SK-N-DZ (cell line): ENCODE results near the gene GMIP. TPM values are rescaled to one million over a fixed set of nuclear protein-coding genes. Genes with fewer than 3 reads are reported as not detected.
"Not testable (repeated sequence)": the region's sequence is repeated elsewhere in the genome, so short reads cannot be mapped to it uniquely, and the experiment has no call there.

Experiments used
- DNase-seq: peaks from one replicate; pipeline ENCODE4 v3.0.0-alpha.2; 2015; ENCODE audit warnings: low spot score
- polyA plus RNA-seq, 2 experiments: library from polyadenylated mRNA; depleted of rRNA; stranded (reverse); fragments of >200 nt; gene quantifications; 2 replicates each; pipeline ENCODE4 v1.2.3, GENCODE V29; 2014

The GMIP gene, protein sequence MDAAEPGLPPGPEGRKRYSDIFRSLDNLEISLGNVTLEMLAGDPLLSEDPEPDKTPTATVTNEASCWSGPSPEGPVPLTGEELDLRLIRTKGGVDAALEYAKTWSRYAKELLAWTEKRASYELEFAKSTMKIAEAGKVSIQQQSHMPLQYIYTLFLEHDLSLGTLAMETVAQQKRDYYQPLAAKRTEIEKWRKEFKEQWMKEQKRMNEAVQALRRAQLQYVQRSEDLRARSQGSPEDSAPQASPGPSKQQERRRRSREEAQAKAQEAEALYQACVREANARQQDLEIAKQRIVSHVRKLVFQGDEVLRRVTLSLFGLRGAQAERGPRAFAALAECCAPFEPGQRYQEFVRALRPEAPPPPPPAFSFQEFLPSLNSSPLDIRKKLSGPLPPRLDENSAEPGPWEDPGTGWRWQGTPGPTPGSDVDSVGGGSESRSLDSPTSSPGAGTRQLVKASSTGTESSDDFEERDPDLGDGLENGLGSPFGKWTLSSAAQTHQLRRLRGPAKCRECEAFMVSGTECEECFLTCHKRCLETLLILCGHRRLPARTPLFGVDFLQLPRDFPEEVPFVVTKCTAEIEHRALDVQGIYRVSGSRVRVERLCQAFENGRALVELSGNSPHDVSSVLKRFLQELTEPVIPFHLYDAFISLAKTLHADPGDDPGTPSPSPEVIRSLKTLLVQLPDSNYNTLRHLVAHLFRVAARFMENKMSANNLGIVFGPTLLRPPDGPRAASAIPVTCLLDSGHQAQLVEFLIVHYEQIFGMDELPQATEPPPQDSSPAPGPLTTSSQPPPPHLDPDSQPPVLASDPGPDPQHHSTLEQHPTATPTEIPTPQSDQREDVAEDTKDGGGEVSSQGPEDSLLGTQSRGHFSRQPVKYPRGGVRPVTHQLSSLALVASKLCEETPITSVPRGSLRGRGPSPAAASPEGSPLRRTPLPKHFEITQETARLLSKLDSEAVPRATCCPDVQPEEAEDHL
- polyA plus RNA-seq (2014; cell fraction: cytosol; rRNA removed), result 4.3 and 4.4 TPM in 2 replicates
- polyA plus RNA-seq (2014; cell fraction: nucleus; rRNA removed), result 6.4 and 16.1 TPM in 2 replicates

DNA sequence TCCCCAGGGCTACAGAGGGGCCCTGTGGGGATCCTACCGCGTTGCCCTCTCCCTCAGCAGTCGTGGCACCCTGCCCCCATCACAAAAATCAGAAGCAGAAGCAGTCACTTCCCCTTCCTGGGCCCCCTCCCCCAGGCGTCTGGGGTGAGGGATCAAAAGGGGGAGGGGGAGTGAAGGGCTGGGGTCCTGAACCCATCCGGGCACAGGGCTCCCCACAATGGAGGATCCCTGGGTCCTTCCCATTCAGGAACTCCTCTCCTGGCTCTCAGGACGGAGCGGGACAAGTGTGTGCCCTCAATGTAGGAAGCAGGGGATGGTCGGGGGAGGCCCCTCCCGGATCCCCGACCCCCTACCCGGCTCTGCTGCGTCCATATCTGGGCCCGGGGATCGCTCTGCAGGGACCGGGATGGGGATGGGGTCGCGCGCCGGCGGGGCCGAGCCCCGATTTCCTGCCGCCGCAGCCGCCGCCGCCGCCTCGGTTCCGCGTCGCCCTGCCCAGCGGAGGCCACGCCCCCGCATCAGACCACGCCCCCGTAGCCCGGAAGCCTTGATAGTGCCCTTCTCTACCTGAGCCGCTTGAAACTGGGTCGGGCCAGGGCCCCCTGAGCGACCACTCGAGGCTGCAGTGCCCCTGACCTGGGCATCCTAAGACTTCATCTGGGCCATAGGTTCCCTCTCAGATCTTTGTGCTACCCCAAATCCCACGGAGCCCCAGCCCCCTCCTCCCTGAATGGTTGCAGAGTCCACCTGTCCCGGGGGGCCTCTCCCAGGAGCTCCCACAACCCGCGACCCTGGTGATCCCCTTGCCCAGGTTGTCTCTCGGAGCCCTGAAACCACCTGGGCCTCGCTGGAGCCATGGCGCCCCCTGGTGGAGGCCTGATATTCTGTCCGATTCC is at the start of gene GMIP:
GMIP (minus strand) TSS at position 500 of the 896 bp plus-strand sequence; CDS start at position 372, 128 bp downstream.
- DNase-seq, result peak; percentile 60

DNA sequence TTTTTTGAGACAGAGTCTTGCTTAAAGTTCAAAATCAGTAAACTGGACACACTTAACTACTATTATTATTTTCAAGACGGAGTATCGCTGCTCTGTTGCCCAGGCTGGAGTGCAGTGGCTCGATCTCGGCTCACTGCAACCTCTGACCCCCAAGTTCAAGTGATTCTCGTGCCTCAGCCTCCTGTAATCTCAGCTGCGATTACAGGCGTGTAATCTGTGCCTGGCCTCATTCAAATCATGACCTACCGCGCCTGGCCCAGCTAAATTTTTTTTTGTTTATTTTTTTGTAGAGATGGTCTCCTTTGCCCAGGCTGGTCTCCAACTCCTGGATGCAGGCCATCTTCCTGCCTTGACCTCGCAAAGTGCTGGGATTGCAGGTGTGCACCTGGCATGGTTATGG is 48.2 kb upstream of the GMIP start:
- no peak for DNase-seq

DNA sequence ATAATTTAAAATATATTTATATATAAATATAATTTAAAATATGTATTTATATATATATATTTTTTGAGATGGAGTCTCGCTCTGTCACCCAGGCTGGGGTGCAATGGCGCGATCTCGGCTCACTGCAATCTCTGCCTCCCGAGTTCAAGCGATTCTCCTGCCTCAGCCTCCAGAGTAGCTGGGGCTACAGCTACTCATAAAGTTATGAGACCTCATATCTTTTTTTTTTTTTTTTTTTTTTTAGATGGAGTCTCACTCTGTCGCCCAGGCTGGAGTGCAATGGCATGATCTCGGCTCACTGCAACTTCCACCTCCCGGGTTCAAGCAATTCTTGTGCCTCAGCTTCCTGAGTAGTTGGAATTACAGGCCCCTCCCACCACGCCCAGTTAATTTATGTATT is 45.6 kb upstream of the GMIP start:
- not testable (repeated sequence) for DNase-seq

DNA sequence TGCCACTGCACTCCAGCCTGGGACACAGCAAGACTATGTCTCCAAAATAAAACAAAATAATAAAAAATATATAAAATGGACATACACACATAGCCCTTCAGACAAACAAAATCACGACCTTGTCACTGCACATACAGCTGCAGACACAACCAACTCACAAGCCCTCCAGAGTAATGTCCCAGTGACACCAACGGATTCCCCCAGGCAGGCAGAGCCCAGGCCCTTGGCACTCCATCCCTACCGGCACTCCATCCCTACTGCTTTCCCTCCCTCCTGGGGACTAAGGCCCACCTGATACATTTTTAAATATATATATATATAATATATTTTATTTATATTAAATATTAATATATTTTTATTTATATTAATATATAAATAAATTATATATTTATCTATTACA is 43.6 kb upstream of the GMIP start:
- DNase-seq, result no peak

DNA sequence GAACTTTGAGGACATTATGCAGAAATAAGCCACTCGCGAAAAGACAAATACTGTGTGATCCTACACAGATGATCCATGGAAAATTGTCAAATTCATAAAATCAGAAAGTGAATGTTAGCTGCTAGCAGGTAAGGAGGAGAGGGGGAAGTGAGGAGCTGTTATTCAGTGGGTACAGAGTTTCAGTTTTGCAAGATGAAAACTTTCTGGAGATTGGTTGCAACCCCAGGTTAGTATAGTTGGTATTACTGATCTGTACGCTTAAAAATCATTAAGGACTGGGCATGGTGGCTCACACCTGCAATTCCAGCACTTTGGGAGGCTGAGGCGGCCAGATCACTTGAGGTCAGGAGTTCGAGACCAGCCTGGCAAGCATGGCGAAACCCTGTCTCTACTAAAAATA is 43.1 kb upstream of the GMIP start:
- no peak for DNase-seq

DNA sequence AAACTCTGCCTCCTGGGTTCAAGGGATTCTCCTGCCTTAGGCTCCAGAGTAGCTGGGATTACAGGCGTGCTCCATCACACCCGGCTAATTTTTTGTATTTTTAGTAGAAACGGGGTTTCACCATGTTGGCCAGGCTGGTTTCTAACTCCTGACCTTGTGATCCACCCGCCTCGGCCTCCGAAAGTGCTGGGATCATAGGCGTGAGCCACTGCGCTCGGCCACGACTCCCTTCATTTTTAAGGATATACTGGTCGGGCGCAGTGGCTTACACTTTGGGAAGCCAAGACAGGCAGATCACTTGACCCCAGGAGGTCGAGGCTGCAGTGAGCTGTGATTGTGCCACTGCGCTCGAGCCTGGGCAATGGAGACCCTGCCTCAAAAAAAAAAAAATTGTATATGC is 42.7 kb upstream of the GMIP start:
- not testable (repeated sequence) for DNase-seq

DNA sequence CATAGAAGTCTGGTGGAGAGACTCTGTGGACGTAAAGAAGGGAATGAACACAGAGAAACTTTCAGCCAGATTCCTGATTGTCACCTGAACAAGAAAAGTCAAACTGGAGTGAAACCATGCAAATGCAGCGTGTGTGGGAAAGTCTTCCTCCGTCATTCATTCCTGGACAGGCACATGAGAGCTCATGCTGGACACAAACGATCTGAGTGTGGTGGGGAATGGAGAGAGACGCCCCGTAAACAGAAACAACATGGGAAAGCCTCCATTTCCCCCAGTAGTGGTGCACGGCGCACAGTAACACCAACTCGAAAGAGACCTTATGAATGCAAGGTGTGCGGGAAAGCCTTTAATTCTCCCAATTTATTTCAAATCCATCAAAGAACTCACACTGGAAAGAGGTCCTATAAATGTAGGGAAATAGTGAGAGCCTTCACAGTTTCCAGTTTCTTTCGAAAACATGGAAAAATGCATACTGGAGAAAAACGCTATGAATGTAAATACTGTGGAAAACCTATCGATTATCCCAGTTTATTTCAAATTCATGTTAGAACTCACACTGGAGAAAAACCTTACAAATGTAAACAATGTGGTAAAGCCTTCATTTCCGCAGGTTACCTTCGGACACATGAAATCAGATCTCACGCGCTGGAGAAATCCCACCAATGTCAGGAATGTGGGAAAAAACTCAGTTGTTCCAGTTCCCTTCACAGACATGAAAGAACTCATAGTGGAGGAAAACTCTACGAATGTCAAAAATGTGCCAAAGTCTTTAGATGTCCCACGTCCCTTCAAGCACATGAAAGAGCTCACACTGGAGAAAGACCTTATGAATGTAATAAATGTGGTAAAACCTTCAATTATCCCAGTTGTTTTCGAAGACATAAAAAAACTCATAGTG is 36.0 kb upstream of the GMIP start:
- no peak for DNase-seq

DNA sequence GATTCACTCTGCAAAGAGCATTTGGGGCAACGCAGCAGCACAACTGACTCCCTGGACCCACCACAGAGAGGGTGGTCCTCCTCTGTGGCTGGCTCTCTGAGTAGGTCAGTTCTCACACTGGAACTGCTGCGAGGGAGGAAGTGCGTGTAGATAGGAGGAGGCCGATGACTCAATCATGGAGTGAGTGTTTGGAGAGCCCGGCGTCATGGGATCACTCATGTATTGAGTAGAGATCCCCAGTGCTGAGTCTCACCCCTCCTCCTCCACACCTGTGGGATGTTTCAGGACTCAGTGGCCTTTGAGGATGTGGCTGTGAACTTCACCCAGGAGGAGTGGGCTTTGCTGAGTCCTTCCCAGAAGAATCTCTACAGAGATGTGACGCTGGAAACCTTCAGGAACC is 34.1 kb upstream of the GMIP start:
- DNase-seq, result no peak

DNA sequence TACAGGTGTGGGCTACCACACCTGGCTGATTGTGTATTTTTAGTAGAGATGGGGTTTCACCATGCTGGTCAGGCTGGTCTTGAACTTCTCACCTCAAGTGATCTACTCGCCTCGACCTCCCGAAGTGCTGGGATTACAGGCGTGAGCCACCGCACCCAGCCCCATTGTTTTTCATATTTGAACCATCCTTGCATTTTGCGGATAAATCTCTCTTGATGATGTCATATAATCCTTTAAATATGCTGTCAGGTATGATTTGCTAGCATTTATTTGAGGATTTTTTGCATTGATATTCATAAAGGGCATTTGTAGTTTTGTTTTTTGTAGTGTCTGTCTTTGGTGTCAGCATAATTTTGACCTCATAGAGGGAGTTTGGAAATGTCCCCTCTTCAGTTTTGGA is 30.9 kb upstream of the GMIP start:
- DNase-seq, result no peak

DNA sequence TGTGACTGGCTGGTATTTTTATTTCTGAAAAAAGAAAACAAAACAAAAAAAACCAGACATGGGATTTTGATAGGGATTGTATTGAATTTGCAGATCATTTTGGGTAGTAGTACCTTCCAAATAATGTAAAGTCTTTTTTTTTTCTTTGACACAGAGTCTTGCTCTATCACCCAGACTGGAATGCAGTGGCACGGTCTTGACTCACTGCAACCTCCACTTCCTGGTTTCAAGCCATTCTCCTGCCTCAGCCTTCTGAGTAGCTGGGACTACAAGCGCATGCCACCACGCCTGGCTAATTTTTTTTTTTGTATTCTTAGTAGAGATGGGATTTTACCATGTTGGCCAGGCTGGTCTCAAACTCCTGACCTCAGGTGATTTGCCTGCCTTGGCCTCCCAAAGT is 29.4 kb upstream of the GMIP start:
- DNase-seq, result no peak

DNA sequence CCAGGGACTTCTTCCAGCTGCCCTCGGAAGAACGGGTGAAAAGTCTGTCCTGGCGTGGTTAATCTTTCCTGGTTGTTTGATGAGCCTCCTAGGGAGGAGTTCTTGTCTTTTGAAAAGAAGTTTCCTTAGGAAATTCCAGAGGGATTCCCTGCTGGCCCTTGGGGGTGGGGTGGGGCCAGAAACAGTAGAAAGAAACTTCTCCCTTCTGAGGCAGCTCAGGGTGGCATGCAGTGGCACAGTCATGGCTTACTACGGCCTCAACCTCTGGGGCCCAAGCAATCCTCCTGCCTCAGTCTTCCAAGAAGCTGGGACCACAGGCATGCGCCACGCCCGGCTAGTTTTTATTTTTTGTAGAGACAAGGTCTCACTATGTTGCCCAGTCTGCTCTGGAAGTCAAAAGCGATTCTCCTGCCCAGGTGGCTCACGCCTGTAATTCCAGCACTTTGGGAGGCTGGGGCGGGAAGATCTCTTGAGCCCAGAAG is 26.7 kb upstream of the GMIP start:
- no peak for DNase-seq

DNA sequence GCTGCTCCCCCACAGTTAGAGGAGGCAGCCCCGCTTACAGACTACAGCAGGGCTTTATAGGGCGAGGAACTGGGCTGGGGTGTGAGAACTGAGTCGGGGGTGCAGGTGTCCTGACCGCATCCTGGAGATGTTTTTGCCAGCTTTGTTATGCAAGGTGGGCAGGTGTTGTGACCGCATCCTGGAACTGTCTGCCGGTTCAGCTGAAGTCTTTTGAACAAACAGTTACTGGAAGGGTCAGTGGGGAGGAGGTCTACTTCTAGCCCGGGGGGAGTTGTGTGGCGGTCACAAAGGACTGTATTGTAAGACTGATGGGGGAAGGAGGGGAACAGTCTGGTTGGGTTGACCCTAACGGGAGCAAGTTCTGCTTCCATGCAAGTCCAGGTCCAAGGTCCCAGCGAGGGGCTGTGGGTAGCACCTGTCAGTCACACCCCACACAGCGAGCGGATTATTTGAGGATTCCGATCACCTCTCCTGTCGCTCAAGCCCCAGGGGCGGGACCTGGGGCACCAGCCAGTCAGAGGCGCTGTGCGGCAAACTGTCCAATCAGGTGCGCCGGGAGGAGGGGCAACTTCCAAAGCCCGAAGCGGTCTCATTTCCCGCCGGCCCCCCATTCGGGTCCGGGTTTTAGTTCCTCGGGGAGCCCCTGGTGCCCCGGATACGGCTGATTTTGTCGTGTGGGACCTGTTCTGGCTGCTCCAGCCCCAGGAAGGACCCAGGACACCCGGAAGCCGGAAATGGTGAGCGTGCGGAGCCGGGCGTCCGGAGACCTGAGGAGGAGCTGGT is 25.0 kb upstream of the GMIP start, which contains the start of gene ZNF101:
ZNF101 (plus strand) TSS at position 610 of the 783 bp plus-strand sequence; CDS start at position 735, 125 bp downstream.
- peak; percentile 91 for DNase-seq

DNA sequence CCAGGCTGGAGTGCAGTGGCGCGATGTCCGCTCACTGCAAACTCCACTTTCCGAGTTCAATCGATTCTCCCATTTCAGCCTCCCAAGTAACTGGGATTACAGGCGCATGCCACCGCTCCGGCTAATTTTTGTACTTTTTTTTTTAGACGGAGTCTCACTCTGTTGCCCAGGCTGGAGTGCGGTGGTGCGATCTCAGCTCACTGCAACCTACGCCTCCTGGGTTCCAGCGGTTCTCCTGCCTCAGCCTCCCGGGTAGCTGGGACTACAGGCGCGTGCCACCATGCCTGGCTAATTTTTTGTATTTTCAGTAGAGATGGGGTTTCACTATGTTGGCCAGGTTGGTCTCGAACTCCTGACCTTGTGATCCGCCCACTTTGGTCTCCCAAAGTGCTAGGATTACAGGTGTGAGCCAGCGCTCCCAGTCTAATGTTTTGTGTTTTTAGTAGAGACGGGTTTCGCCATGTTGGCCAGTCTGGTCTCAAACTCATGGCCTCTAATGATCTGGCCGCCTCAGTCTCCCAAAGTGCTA is 22.0 kb upstream of the GMIP start:
- DNase-seq, result not testable (repeated sequence)

DNA sequence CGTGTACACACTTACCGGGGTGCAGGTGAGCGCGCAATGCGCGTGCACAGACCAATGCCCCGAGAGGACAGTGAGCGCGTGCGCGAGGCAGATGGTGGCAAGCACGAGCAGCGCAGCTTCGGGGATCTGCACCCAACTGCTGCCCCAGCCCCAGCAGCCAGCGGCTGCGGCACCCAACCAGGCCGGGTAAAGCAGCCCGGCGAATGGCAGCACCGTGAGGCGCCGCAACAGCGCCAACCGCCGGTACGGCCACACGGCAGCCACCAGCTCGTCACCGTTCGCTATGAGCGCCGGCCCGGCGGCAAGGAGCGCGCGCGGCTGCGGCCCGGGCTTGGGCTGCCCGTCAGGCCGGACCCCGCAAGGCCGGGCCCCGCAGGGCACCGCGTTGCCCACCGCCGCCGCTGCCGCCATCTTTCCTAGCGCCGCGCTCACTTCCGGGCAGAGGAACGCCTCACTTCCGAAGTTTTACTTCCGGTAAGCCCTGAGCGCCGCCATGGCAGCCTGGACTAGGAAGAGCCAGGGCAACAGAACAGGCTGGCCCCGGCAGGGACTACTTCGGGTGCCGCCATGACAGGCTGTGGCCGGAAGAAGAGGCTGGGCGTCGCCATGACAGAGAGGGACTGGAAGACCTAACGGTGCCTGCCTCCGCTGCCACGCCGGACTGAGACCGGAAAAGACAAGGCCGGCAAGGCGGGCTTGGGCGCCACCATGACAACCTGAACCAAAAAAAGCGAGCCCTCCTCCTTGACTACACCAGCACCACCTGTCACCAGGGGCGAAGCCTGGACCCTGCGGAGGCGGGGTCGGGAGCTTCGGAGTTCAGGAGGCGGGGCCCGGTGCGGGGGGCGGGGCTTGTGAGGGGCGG is 20.0 kb upstream of the GMIP start, which contains the start of gene ATP13A1:
ATP13A1 (minus strand) TSS at position 421 of the 865 bp plus-strand sequence; CDS start at position 411, 10 bp downstream.
- DNase-seq, result peak; percentile 98

DNA sequence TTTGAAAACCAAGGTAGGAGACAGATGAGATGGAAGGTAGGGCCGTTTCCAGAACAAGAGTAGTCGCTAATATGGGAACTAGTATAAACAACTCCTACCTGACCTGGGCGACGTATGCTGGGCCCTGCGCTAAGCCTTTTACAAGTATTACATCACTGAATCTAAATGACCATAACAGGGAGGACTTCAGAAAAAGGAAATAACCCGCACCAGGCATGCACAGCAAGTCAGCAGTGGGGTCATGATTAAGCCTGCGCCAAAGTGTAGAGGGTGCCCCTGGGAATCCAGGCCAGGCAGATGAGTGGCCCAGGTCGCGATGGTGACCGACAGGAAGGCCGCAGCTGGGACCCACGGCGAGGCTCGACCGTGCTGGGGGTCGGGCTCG is 19.4 kb upstream of the GMIP start:
- no peak for DNase-seq

DNA sequence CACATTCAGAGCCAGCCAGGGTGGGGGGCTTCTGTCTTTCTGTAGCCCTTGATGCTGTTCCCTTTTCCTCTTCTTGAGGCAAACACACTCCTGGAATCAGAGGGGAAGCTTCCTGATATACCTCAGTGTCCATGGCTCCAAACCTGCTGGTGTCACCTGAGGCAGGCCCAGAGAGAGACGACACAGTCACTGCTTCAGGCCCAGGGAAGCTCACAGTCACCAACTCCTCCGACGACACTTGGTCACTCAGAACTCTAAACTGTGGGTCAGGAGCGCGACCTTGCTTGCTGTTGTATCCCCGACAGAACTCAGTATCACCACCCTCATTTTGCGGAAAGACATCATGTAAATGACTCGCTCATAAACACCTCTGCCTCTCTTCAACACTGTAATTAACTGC is 18.9 kb upstream of the GMIP start:
- no peak for DNase-seq

DNA sequence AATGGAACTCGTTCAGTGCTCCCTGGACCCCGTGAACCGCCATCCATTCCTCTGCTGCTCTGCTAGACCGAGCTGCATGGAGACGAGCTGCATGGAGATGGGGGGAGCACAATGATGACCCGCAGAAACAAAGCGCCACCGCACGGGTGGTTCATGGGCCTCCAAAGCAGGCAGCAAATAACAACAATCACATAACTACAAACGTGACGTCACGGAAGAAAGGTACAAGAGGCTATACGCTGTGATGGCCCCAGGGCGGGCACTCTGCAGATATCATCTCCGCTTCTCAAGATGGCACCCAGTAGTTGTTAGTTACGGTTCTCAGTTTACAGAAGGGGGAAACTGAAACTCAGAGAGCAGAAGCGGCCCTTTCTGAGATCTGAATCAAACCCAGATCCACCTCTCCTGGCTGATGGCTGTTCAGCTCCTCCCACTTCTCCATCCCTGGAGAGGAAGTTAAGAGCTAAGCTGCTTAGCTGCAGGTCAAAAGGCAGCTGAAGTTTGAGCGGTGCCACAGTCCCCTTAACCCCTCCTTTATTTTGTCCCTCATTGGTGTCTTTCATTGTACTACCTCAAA is 18.3 kb upstream of the GMIP start:
- DNase-seq, result no peak
